Esophagus squamous epithelium (tissue), 4 donors: Measurements from ENCODE around the gene HEY2.

Source experiments
- POLR2A ChIP-seq, 4 donors: fragments of 450-650 bp; IDR thresholded peaks; one replicate each; pipeline ENCODE4 v1.6.1; 2017; ENCODE audit warnings: antibody characterized with exemption in 4 of 4, mild to moderate bottlenecking in 4 of 4, moderate library complexity in 3 of 4
- TF ChIP-seq, protein P1 (sequence below), 6 experiments: fragments of 450-650 bp in 4 of 6; fragments of 200-600 bp in 2 of 6; sonication (generic) in 2 of 6; IDR thresholded peaks; one replicate each; pipeline ENCODE4 v1.5.1; 2016 to 2019; ENCODE audit warnings: antibody characterized with exemption in 6 of 6, mild to moderate bottlenecking in 4 of 6, moderate library complexity in 4 of 6

DNA sequence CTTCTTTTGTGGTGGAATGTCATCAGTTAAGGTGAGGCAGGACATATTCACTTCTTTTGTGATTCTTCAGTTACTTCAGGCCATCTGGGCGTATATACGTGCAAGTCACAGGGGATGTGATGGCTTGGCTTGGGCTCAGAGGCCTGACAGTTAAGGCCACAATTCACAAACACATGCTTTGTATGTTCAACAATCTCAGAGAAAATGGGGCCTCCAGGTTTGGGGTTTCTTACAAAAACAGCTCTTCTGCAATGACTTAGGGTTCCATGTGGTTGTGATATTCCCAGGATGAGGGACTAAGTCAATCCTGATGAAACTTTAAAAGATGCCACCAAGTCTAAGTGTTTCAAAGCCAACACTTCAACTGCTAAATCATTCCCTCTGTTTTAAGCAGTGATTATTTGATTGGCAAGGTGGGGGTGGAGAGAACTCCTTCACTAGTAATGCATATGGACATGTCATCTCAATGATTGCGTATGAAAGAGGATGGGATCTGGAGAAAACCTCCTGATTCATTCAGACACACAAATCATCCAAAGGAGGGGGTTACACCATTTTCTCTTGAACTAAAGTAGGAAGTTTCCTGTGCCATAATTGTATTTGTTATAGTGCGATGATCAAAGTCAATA, 41.7 kb upstream of the HEY2 start:
- TF ChIP-seq, protein P1, sequence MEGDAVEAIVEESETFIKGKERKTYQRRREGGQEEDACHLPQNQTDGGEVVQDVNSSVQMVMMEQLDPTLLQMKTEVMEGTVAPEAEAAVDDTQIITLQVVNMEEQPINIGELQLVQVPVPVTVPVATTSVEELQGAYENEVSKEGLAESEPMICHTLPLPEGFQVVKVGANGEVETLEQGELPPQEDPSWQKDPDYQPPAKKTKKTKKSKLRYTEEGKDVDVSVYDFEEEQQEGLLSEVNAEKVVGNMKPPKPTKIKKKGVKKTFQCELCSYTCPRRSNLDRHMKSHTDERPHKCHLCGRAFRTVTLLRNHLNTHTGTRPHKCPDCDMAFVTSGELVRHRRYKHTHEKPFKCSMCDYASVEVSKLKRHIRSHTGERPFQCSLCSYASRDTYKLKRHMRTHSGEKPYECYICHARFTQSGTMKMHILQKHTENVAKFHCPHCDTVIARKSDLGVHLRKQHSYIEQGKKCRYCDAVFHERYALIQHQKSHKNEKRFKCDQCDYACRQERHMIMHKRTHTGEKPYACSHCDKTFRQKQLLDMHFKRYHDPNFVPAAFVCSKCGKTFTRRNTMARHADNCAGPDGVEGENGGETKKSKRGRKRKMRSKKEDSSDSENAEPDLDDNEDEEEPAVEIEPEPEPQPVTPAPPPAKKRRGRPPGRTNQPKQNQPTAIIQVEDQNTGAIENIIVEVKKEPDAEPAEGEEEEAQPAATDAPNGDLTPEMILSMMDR (IDR thresholded peaks at IDR 0.05) = no peak
- TF ChIP-seq POLR2A (IDR thresholded peaks at IDR 0.05) = no peak
